ENCODE measurements around the gene C9orf43.
A peak's percentile ranks its signal among the peaks of the same experiment; 100 is the strongest.
"Not testable (repeated sequence)": the region's sequence is repeated elsewhere in the genome, so short reads cannot be mapped to it uniquely, and the experiment has no call there.

C9orf43 gene

DNA sequence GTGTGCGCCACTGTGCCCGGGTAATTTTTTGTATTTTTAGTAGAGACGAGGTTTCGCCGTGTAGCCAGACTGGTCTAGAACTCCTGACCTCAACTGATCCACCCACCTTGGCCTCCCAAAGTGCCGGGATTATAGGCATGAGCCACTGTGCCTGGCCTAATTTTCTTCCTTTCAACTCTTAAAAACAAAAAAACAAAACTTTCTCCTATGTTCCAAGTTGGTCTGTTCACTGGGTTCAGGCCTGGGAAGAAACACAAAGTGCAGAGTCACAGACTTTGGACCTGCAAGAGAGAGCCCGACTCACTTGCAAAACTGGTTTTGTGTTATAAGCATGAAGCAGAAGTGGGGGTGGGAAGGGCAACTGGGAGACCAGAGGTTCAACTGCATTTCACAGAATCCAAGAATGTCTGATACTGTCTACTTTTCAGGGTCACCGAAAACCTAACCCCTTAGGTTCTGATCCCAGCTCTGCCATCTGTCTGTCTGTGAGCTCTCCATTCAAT is 28.6 kb upstream of the C9orf43 start:
- DNase-seq: no peak

GRCh38 chr9:113386571-113387393 is 23.8 kb upstream of the C9orf43 start:
- DNase-seq: no peak

- no peak for DNase-seq
Observed at GRCh38 chr9:113387560-113388230, 22.9 kb upstream of the C9orf43 start.

- DNase-seq: no peak
Observed at GRCh38 chr9:113388833-113389232, 21.7 kb upstream of the C9orf43 start.

GRCh38 chr9:113389451-113389850 is 21.1 kb upstream of the C9orf43 start:
- no peak for DNase-seq

GRCh38 chr9:113390192-113390960 is 20.2 kb upstream of the C9orf43 start:
- no peak for DNase-seq

DNA sequence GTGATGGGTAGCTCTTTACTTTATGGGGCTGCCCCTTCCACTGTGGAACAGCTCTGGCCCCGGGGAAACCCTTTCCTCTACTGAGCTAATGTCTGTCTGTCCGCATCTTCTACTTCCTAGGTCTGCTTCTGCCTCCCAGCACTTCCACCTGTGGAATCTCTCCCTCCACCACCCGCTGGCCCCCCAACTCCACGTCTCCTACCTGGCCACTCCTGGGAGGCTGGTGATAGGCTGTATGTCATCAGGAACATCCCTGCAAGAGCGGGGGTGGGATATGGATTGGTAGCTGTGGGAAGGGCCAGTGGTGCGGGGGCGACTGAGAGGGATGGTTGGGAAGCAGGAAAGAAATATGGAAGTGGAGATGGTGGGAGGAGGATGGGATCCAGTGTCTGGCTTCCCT is 18.6 kb upstream of the C9orf43 start:
- DNase-seq: no peak

DNA sequence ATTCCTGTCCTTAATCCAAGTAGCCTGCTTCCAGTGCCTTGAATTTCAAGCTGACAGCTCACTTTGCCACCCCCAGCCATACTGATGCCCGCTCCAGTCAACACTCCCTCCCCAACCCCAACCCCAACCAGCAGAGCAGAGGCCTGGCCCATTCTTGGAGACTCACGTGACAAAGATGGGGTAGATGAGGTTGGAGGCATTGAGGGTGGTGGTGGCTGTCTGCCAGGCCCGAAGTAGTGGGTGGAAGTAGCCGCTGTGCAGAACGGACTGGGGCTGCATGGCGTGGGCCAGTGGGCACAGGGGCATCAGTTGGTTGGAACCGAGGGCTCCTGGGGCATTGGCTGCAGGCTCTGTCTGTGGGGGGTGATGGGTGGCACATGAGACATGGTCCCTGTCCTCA is 17.3 kb upstream of the C9orf43 start:
- DNase-seq: no peak

GRCh38 chr9:113395000-113395861 is 15.3 kb upstream of the C9orf43 start:
- no peak for DNase-seq

- no peak for DNase-seq
Observed at GRCh38 chr9:113397203-113397631, 13.3 kb upstream of the C9orf43 start.

DNA sequence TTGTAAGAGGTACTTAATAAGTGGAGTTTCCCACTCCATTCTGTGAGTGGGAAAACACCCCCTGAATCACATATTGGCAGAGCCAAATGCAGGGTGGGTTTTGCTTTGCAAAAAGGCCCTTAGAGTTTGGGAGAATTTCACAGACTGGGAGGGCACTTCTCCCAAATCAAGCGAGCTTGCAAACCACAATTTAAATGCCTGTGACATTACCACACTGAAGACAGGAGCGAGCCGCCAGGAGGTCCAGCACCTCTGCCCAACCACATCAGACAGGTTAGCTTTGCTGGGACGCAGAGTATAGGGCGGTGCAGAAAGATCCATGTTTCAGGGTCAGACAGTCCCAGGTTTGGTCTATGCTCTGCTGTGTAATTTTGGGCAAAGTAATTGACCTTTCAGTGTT is 11.8 kb upstream of the C9orf43 start:
- no peak for DNase-seq

DNA sequence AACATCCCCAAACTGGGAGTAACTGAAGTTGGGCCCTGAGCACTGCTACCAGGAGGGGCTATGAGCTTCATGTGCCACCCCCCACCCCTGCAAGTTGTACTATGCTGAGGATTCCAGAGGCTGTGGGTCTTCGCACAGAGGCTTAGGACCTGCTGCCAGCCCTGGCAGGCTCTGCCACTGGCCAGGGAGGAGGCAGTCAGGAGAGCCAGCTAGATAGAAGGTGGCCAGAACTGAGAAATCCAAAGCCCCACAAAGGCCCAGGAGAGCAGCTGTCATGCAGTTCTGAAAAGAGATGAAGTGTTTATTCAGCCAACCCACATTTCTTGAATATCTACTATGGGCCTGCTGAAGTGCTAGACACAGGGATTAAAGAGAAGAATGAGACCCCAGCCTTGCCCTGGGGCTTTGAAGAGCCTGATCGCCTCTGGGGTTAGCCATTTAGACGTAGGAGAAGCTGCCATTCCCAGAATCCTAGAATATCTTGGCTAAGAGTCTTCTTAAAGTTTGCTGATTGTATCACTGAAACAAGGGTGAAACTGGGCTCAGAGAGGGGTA is 10.8 kb upstream of the C9orf43 start:
- DNase-seq: no peak

- peak; percentile 97 for DNase-seq
Observed at GRCh38 chr9:113401027-113401792, 9.3 kb upstream of the C9orf43 start, which contains the start of gene ALAD. ALAD (minus strand) TSS chr9:113401284; CDS start chr9:113393559, 7,725 bp downstream.

DNA sequence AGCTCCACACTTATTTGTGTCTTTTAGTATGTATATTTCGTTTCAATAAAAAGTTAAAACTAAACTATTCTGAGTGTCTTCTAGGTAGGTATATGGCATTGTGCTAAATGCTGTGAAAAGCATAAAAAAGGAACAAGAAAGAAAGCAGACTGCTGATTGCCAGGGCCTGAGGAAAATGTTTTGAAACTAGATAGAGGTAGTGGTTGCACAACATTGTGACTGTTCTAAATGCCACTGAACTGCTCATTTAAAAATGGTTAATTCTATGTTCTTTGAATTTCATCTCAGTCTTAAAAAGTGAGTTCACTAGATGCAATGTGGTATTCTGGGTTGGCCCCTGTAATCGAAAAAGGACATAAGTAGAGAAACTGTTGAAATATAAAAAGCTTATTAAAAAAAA is 6.9 kb upstream of the C9orf43 start:
- no peak for DNase-seq

DNA sequence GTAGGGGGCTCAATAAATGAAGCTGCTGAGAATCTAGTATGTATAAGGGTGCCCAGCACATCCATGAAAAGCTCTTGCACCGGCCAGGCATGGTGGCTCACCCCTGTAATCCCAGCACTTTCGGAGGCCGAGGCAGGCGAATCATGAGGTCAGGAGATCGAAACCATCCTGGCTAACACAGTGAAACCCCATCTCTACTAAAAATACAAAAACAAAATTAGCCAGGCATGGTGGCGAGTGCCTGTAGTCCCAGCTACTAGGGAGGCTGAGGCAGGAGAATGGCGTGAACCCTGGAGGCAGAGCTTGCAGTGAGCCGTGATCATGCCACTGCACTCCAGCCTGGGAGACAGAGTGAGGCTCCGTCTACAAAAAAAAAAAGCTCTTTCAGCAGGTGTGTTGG is 4.2 kb upstream of the C9orf43 start:
- DNase-seq: not testable (repeated sequence)

DNA sequence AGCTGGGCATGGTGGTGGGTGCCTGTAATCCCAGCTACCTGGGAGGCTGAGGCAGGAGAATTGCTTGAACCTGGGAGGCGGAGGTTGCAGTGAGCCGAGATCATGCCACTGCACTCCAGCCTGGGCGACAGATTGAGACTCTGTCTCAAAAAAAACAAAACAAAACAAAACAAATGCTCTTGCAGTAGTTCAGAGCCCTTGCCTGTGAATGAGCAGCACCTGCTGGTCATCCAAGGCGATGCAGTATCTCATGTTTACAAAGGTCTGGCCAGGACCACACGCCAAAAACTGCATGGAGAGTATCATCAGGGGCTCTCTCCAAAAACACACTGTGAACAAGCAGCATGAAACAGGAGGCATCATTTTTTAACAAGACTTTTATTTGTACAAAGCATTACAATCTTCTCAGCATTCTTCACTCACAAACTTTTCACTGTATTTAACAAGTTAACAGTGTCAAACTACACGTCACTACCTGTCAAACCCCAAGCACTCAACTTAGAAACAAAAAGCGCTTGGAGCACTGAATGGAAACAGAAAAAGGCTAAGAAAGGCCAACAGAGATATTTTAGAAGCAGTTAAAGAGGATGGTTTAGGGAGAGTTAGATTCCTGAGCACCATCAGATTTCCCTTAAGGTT is 3.6 kb upstream of the C9orf43 start:
- DNase-seq: peak; percentile 71

GRCh38 chr9:113409481-113409880 is 1.1 kb upstream of the C9orf43 start:
- DNase-seq: no peak

DNA sequence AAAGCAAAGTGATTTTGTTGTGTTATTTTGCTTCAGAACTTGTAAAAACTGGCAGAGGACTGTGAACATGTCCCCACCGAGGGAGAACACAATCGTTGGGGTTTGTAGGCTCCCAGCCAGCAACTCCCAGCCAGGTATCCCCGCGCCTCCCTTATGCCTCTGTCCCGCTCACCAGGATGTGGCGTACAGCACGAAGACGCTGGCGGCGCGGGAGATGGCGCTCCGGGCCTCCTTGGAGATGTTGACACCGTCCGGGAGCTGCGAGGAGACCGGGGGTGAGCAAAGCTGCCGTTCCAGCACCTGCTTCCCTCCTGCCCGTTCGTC is 702 bp upstream of the C9orf43 start:
- DNase-seq: peak; percentile 15

DNA sequence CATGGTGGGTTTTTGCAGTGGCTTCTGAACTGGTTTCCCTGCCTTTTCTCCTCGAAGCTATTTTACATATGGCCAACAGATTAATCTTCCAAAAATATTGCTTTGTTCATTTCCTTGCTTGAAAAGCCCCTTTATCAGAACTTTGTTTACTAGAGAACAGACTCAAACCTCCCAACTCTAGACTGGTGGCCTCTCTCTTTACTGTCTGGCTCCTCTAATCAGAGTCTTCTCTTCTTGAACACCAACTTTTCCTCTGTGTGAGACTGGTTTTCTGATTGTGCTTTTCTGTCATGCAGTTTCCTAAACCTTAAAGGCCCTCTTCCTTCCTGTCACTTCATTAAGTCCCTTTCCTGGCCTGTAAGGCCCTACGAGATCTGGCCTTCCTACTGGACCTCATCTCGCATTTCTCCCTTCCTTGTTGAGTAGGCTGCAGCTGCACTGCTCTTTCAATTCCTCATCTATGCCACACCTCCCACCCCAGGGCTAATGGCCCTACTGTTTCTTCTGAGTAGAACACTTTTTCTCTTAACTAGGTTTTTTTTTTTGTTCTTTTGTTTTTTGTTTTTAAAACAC is 5.7 kb downstream of the C9orf43 start:
- DNase-seq: no peak

- DNase-seq: no peak
Observed at GRCh38 chr9:113417370-113417769, 6.8 kb downstream of the C9orf43 start.
